Fibroblast of skin of abdomen (primary cell): Measurements from ENCODE around the gene PDIA3. TPM values are rescaled to one million over a fixed set of nuclear protein-coding genes. Genes with fewer than 3 reads are reported as not detected.
A peak's percentile ranks its signal among the peaks of the same experiment; 100 is the strongest.
"Not testable (repeated sequence)": the region's sequence is repeated elsewhere in the genome, so short reads cannot be mapped to it uniquely, and the experiment has no call there.

ENCODE experiments used
- DNase-seq: peaks from one replicate; pipeline ENCODE4 v3.0.0-alpha.2; 2013
- polyA plus RNA-seq, 2 experiments: library from polyadenylated mRNA; unstranded; fragments of 120-200 nt; gene quantifications; one replicate each; pipeline ENCODE4 v1.2.1, GENCODE V29; 2013; ENCODE audit not compliant: insufficient read length in 2 of 2

Gene PDIA3
- 988 TPM for polyA plus RNA-seq (2013, experiment 1 of 2; ENCODE audit: insufficient read length)
- 1,010 TPM for polyA plus RNA-seq (2013, experiment 2 of 2; ENCODE audit: insufficient read length)

GRCh38 chr15:43746245-43746902, at the start of gene PDIA3:
TSS of gene PDIA3 (plus strand) at chr15:43746438. CDS start at chr15:43746540, 102 bp downstream.
- peak; percentile 91 for DNase-seq

DNA sequence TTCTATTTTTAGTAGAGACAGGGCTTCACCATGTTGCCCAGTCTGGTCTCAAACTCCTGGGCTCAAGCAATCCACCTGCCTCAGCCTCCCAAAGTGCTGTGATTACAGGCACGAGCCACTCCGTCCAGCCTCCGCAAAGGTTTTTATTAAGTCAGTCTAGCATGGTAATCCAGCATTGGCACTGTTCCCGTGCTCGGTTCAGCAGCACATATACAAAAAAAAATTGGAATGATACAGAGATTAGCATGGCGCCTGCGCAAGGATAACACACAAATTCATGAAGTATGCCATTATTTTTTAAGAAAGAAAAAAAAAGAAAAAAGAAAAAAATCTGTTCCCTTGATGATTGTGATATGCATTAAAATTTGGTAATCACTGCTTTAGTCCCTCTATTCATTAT, 44.1 kb upstream of the PDIA3 start:
- no peak for DNase-seq

DNA sequence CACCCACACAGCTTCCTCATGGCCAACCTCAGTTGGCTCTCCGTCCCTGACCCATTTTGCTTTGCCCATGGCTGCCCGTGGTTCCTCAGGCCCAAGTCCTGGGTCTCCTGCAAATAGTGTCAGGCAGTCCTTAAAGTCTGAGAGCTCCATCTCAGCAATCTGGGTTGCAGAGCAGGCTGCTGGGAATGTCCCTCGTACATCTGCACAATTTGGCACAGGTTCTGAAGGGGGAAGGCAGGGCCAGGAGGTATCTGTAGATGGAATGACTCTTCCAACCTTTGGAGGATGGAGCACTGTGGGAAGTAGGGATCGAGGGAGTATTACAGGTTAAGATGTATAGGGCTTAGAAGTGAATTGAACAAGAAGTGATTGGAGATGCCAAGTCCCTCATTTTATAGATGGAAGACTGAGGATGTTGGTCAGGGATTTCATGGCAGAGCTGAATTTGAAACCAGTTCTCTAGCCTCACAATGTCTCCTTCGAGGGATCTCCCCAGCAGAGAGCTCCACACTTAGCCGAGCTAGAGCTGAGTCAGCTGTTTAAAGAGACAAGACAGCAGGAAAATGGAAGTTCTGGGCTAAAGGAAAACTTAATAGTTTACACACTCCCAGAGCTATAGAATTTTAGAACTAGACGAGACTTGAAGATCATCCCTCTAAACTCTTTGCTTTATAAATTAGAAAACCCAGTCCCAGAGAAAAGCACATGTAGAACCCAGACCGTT, 43.4 kb upstream of the PDIA3 start:
- DNase-seq = no peak

- not testable (repeated sequence) for DNase-seq
Observed at GRCh38 chr15:43710431-43711131, 35.7 kb upstream of the PDIA3 start.

- no peak for DNase-seq
Observed at GRCh38 chr15:43723151-43723550, 23.1 kb upstream of the PDIA3 start.

DNA sequence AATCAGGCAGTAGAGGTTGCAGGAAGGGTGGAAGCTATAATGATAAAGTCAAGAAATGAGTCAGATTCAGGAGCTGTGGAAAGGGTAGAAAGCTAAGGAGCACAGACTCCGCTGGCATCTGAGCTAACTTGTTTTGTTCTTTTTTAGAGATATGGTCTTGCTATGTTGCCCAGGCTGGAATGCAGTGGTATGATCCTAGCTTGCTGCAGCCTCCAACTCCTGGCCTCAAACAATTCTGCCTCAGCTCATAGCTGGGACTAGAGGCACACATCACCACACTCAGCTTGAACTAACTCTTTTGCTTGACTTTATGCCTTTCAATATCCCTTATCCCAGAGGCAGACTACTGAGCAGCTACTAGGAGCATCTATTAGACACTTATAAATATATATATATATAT, 19.9 kb upstream of the PDIA3 start:
- DNase-seq = not testable (repeated sequence)

GRCh38 chr15:43728053-43728725, 18.0 kb upstream of the PDIA3 start:
- peak; percentile 43 for DNase-seq

DNA sequence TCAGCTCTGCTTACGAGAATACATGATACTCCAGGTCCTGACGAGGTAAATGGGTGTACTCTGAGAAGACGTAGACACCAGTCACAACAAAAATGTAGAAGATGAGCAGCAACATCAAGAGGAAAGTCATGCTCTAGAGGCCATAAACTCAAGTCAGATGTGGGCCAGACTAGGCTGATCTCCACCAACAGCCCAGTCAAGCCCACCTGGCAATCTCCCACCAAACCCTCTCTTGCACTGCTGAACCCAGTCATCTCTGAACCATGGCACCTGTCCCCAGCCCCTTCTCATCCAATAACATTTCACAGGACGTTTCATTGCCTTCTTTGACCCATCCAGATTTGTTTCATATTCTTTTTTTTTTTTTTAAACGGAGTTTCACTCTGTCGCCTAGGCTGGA, 10.8 kb upstream of the PDIA3 start:
- DNase-seq = no peak

- DNase-seq = peak; percentile 44
Observed at GRCh38 chr15:43746903-43747309, 668 bp downstream of the PDIA3 start.

DNA sequence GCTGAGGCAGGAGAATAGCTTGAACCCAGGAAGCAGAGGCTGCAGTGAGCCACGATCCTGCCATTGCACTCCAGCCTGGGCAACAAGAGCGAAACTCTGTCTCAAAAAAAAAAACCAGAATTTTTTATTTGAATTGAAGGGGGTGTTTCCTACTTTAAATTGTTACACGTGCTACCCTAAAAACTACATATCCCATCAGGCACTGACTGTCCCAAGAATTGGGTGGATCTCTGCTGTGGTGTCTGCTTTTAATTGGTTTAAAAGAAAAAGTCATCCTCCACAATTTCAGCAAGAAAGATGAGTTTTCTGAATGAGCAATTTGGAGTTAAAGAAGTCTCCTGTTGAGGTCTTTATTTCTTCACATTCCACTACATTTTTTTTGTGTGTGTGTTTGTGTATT, 2.1 kb downstream of the PDIA3 start:
- DNase-seq = peak; percentile 30

GRCh38 chr15:43749690-43750345, 3.6 kb downstream of the PDIA3 start:
- no peak for DNase-seq

GRCh38 chr15:43751885-43752284, 5.6 kb downstream of the PDIA3 start:
- DNase-seq = no peak

DNA sequence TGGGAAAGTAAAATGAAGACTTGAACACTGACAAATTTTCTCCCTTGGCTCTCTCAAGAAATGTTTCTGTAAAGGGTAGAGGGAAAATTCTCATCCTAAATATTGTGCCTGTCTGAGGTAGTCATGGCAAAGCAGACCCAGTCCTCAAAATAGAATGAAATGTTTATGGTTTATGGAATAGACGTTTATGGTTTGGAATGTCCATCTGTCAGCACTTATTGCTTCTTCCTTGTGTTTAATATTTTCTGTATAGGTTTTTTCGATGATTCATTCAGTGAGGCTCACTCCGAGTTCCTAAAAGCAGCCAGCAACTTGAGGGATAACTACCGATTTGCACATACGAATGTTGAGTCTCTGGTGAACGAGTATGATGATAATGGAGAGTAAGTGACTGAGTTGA, 16.6 kb downstream of the PDIA3 start:
- peak; percentile 67 for DNase-seq

- no peak for DNase-seq
Observed at GRCh38 chr15:43763819-43764446, 17.7 kb downstream of the PDIA3 start.

GRCh38 chr15:43769584-43770228, 23.5 kb downstream of the PDIA3 start:
- peak; percentile 58 for DNase-seq

GRCh38 chr15:43771816-43772215, 25.6 kb downstream of the PDIA3 start:
- no peak for DNase-seq

- no peak for DNase-seq
Observed at GRCh38 chr15:43772624-43773023, 26.4 kb downstream of the PDIA3 start.

DNA sequence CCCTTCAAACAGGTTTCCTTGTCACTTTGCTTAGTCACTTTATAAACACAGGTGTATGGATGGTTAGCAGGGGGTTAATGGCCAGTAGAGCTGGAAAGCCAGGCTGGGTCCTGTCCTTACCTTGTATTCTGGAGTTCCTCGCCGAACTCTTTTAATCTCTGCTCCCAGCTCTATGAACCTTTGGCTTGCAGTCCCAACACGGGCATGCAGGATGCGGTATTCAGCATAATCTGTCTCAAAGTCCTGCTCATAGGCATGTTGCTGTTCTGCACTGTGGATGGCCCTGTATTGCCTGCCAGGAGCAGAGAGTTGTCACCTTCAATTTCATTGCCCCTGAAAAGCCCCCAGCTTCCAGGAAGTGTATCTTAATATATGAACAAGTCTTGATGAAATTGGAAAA, 27.8 kb downstream of the PDIA3 start:
- DNase-seq = no peak

- DNase-seq = peak; percentile 42
Observed at GRCh38 chr15:43775411-43775965, 29.2 kb downstream of the PDIA3 start.

DNA sequence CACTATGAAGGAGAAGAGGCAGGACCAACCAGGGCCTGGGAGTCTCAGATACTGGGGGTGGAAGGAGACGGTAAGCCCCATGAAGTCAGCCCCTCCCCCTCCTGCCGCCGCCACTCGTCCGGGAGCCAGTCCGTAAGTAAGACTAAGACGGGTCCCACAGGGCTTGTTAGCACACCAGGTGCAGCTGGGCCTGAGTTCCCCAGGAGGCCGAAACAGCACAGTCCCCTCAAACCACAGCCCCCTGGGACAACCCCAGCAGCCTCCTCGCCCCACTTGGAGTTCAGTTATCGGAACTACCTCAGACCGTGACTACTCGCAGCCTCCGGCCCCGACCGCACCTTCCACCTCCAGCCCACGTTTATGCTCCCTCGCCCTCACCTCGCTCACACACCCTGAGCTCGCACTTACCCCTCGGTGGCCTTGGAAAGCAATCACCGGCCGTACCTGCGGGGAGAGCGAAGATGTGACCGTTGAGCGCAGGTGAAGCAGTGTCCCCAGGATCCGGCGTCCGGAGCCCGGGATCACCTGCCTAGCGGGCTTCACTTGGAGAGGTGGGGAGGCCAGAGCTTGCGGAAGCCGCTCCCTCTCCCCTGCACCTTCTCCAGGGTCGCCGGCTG, 30.0 kb downstream of the PDIA3 start:
- no peak for DNase-seq
